HCT116 (cell line): ENCODE data around the gene PCDH9. TPM values are rescaled to one million over a fixed set of nuclear protein-coding genes. Genes with fewer than 3 reads are reported as not detected.
A peak's percentile ranks its signal among the peaks of the same experiment; 100 is the strongest.

Experiments used
- ATAC-seq: fragments of 200-7000 bp; cut with Tn5 transposase; 2 replicates; pipeline ENCODE4 v1.9.1; 2020; ENCODE audit warnings: mild to moderate bottlenecking, moderate library complexity
- BruUV-seq: library from RNA; stranded (reverse); fragments of 400-500 nt; replicated peaks from 2 replicates; lab custom pipeline; 2021; lab: Mats Ljungman, UMichigan
- CTCF ChIA-PET: fragments of 300-600 bp; sonication (Branson Sonifier 250); formaldehyde crosslinking; loops from one replicate; lab custom pipeline; 2021; ENCODE audit warnings: antibody characterized with exemption; lab: Charles Lee
- POLR2A ChIA-PET: fragments of 300-600, 350-600 bp; sonication (Branson Sonifier 250); formaldehyde crosslinking; loops from one replicate; lab custom pipeline; 2021; ENCODE audit warnings: antibody characterized with exemption; lab: Charles Lee
- RAD21 ChIA-PET, 2 experiments: fragments of 300-600 bp; sonication (Branson Sonifier 250); formaldehyde crosslinking; loops; one replicate each; lab custom pipeline; 2023; ENCODE audit warnings: low total read pairs in 2 of 2; ENCODE audit not compliant: uncharacterized antibody in 2 of 2, unreplicated experiment in 2 of 2, low non-redundant PET in 1 of 2; lab: Charles Lee
- DNase-seq: peaks from one replicate; pipeline ENCODE4 v3.0.0-alpha.2; 2010; ENCODE audit warnings: low read depth, low spot score
- H2AFZ ChIP-seq: fragments of 200-600 bp; shearing (Covaris generic), sonication (generic); 2 replicates; pipeline ENCODE4 v1.6.1; 2017; ENCODE audit warnings: low read depth, mixed run types, mixed read lengths, antibody characterized with exemption, low read length; ENCODE audit not compliant: poor library complexity, severe bottlenecking
- H3K27ac ChIP-seq: 2 replicates; pipeline ENCODE4 v1.5.1; 2012; ENCODE audit warnings: low read depth, low read length
- H3K27me3 ChIP-seq: fragments of 200-600 bp; sonication (generic); 2 replicates; pipeline ENCODE4 v1.6.1; 2016; ENCODE audit warnings: mixed run types, low read length, mixed read lengths; ENCODE audit not compliant: insufficient read depth
- H3K36me3 ChIP-seq, 2 experiments: fragments of 200-500 bp in 1 of 2; fragments of 200-600 bp in 1 of 2; sonication (Bioruptor generic) in 1 of 2; sonication (generic) in 1 of 2; 2 replicates each; pipeline versions ENCODE4 v1.5.1 to v1.6.1; 2014 to 2016; ENCODE audit warnings: low read length in 2 of 2, inconsistent platforms in 1 of 2, mixed read lengths in 1 of 2, mixed run types in 1 of 2; ENCODE audit not compliant: insufficient read depth in 2 of 2, control insufficient read depth in 1 of 2
- H3K4me1 ChIP-seq, 2 experiments: fragments of 200-600 bp in 1 of 2; sonication (generic) in 1 of 2; 2 replicates each; pipeline versions ENCODE4 v1.5.1 to v1.6.1; 2012 to 2017; ENCODE audit warnings: low read length in 2 of 2, inconsistent platforms in 1 of 2, mild to moderate bottlenecking in 1 of 2, mixed read lengths in 1 of 2, mixed run types in 1 of 2, moderate library complexity in 1 of 2; ENCODE audit not compliant: insufficient read depth in 2 of 2, control insufficient read depth in 1 of 2
- H3K4me2 ChIP-seq: fragments of 200-600 bp; sonication (generic); 2 replicates; pipeline ENCODE4 v1.6.1; 2017; ENCODE audit warnings: mixed run types, low read length, mixed read lengths
- H3K4me3 ChIP-seq, 2 experiments: fragments of 200-600 bp in 1 of 2; sonication (generic) in 1 of 2; replicated peaks in 1 of 2; 2 replicates each; pipeline ENCODE4 v1.5.1; 2011 to 2016; ENCODE audit warnings: low read length in 2 of 2, control low read depth in 1 of 2, low read depth in 1 of 2, mild to moderate bottlenecking in 1 of 2, mixed read lengths in 1 of 2, mixed run types in 1 of 2
- H3K79me2 ChIP-seq: fragments of 200-600 bp; sonication (generic); 2 replicates; pipeline ENCODE4 v1.6.1; 2017; ENCODE audit warnings: mild to moderate bottlenecking, mixed run types, low read length, moderate library complexity, mixed read lengths; ENCODE audit not compliant: insufficient read depth
- H3K9ac ChIP-seq: fragments of 200-600 bp; sonication (generic); 2 replicates; pipeline ENCODE4 v1.6.1; 2016; ENCODE audit warnings: low read length, mixed read lengths
- H3K9me2 ChIP-seq: fragments of 200-600 bp; sonication (generic), shearing (Covaris generic); 2 replicates; pipeline ENCODE4 v1.6.1; 2017; ENCODE audit warnings: mixed run types, mild to moderate bottlenecking, moderate library complexity; ENCODE audit not compliant: insufficient read depth
- H3K9me3 ChIP-seq, 2 experiments: fragments of 200-500 bp in 1 of 2; fragments of 200-600 bp in 1 of 2; sonication (Bioruptor generic) in 1 of 2; sonication (generic) in 1 of 2; 2 replicates each; pipeline ENCODE4 v1.6.1; 2014 to 2017; ENCODE audit warnings: low read length in 2 of 2, mixed read lengths in 2 of 2, inconsistent platforms in 1 of 2, low read depth in 1 of 2, mild to moderate bottlenecking in 1 of 2, mixed run types in 1 of 2, moderate library complexity in 1 of 2; ENCODE audit not compliant: control insufficient read depth in 1 of 2, insufficient read depth in 1 of 2
- H4K20me1 ChIP-seq: fragments of 200-600 bp; sonication (generic), shearing (Covaris generic); 2 replicates; pipeline ENCODE4 v1.6.1; 2017; ENCODE audit warnings: mixed run types, mild to moderate bottlenecking, moderate library complexity; ENCODE audit not compliant: insufficient read depth
- ELF1 ChIP-seq: IDR thresholded peaks from 2 replicates; pipeline ENCODE4 v1.6.1; 2012; ENCODE audit warnings: low read depth, borderline replicate concordance
- MAX ChIP-seq: IDR thresholded peaks from 2 replicates; pipeline ENCODE4 v1.6.1; 2012
- POLR2A ChIP-seq: IDR thresholded peaks from 2 replicates; pipeline ENCODE4 v1.7.0; 2011; ENCODE audit warnings: borderline replicate concordance; ENCODE audit not compliant: insufficient read depth, insufficient read length; ENCODE audit errors: extremely low read depth
- RAD21 ChIP-seq: IDR thresholded peaks from 2 replicates; pipeline ENCODE4 v1.6.1; 2012; ENCODE audit warnings: low read depth, mild to moderate bottlenecking
- SIN3A ChIP-seq: IDR thresholded peaks from 2 replicates; pipeline ENCODE4 v1.6.1; 2012; ENCODE audit warnings: low read depth
- ZNF274 ChIP-seq: fragments of 200-500 bp; sonication (Bioruptor generic); IDR thresholded peaks from 2 replicates; pipeline ENCODE4 v1.6.1; 2014; ENCODE audit warnings: mild to moderate bottlenecking, low read depth, low read length, inconsistent platforms
- intact Hi-C: fragments of 100-400 bp; cut with micrococcal nuclease; formaldehyde crosslinking; loops from 2 replicates; pipeline ENCODE4 v1.10.0; 2022
- total RNA-seq: library from RNA; stranded (reverse); gene quantifications from one replicate; pipeline ENCODE4 v1.2.1, GENCODE V29; 2021; ENCODE audit not compliant: unreplicated experiment

The PCDH9 gene
- total RNA-seq, 1 experiment from 2014 or later = 0.02 TPM

GRCh38 chr13:66639044-66639443 is 591.1 kb downstream of the PCDH9 start:
- TF ChIP-seq ELF1 (no peak), MAX (no peak)
- H3K36me3 ChIP-seq = no peaks in the 10 kb centered on the region
- H3K27me3 ChIP-seq = no peaks in the 10 kb centered on the region
- ATAC-seq (no peak), DNase-seq (no peak)
- H3K4me1 ChIP-seq = peaks cover 0 to 7% of the 10 kb centered on the region in 2 experiments; a peak in 2 of 4 replicates
- intact Hi-C loops = no loop called here
- RAD21 ChIA-PET = no interaction called here
- H3K4me2 ChIP-seq = no peak overlapping the region
- H3K9ac ChIP-seq = no peak overlapping the region
- no peak overlapping the region for H3K4me3 ChIP-seq
- H3K79me2 ChIP-seq = no peaks in the 10 kb centered on the region
- H3K9me3 ChIP-seq = no peaks in the 10 kb centered on the region
- H2AFZ ChIP-seq = no peak overlapping the region
- BruUV-seq = no TSS peak
- CTCF ChIA-PET = no interaction called here
- no peak overlapping the region for H3K27ac ChIP-seq
- POLR2A ChIA-PET = no interaction called here
- H4K20me1 ChIP-seq = no peaks in the 10 kb centered on the region
- H3K9me2 ChIP-seq = no peaks in the 10 kb centered on the region

GRCh38 chr13:66635526-66635925 is 594.6 kb downstream of the PCDH9 start:
- Histone ChIP-seq H3K4me1 (peaks cover 0 to 7% of the 10 kb centered on the region in 2 experiments; a peak in 2 of 4 replicates), H3K36me3 (no peaks in the 10 kb centered on the region), H3K9me2 (no peaks in the 10 kb centered on the region), H3K27me3 (no peaks in the 10 kb centered on the region), H3K4me2 (peak overlapping the region; percentile 8), H4K20me1 (no peaks in the 10 kb centered on the region), H3K4me3 (no peak overlapping the region), H3K79me2 (no peaks in the 10 kb centered on the region), H3K9me3 (no peaks in the 10 kb centered on the region), H3K9ac (no peak overlapping the region), H2AFZ (peak overlapping the region; percentile 54), H3K27ac (no peak overlapping the region)
- POLR2A ChIA-PET = no interaction called here
- CTCF ChIA-PET = no interaction called here
- ATAC-seq (peak; percentile 72), DNase-seq (no peak)
- TF ChIP-seq SIN3A (no peak), ZNF274 (no peak), POLR2A (no peak), RAD21 (no peak)
- intact Hi-C loops = no loop called here
- RAD21 ChIA-PET = no interaction called here
- BruUV-seq = no TSS peak
